ENCODE results near the gene KAZN.

KAZN gene

GRCh38 chr1:15103906-15104305 is 505.4 kb downstream of the KAZN start:
- no peak overlapping the region for H3K27ac ChIP-seq (ENCODE audit: low read length)
- H3K4me2 ChIP-seq (ENCODE audit: low read depth, low read length) = no peak overlapping the region
- no peaks in the 10 kb centered on the region for H3K9me3 ChIP-seq (replicated peaks; ENCODE audit: insufficient read depth, low read length)
- no peaks in the 10 kb centered on the region for H3F3A ChIP-seq (ENCODE audit: insufficient read depth, low read length)
- no peaks in the 10 kb centered on the region for H3K9me2 ChIP-seq (replicated peaks; ENCODE audit: insufficient read depth, low read length)
- H3K4me3 ChIP-seq (ENCODE audit: low read length) = no peak overlapping the region
- no peaks in the 10 kb centered on the region for H3K36me3 ChIP-seq (replicated peaks; ENCODE audit: insufficient read depth, low read length)
- H2AFZ ChIP-seq (ENCODE audit: low read length) = no peak overlapping the region
- TF ChIP-seq CTCF (IDR thresholded peaks at IDR 0.05; ENCODE audit: low read length) (no peak), EZH2phosphoT487 (IDR thresholded peaks at IDR 0.05; ENCODE audit: low read length) (no peak), EZH2 (optimal IDR thresholded peaks at IDR 0.05; ENCODE audit: low read depth, low read length) (no peak)
- peaks cover 10% of the 10 kb centered on the region; the same call in 1 of the 2 replicates for H3K27me3 ChIP-seq (replicated peaks; ENCODE audit: insufficient read depth, low read length)
- H3K4me1 ChIP-seq (ENCODE audit: low read length) = peaks cover 7% of the 10 kb centered on the region
- H4K20me1 ChIP-seq (ENCODE audit: insufficient read depth, low read length) = no peaks in the 10 kb centered on the region
- no peaks in the 10 kb centered on the region for H3K79me2 ChIP-seq (ENCODE audit: low read length)
- H3K9ac ChIP-seq (ENCODE audit: low read length) = no peak overlapping the region
- DNase-seq = no peak

- H3K9me3 ChIP-seq (replicated peaks; ENCODE audit: insufficient read depth, low read length) = no peaks in the 10 kb centered on the region
- no peak overlapping the region for H3K27ac ChIP-seq (ENCODE audit: low read length)
- H3K4me1 ChIP-seq (ENCODE audit: low read length) = peaks cover 7% of the 10 kb centered on the region
- no peak overlapping the region for H3K4me3 ChIP-seq (ENCODE audit: low read length)
- H3K4me2 ChIP-seq (ENCODE audit: low read depth, low read length) = no peak overlapping the region
- no peak overlapping the region for H2AFZ ChIP-seq (ENCODE audit: low read length)
- H3F3A ChIP-seq (ENCODE audit: insufficient read depth, low read length) = no peaks in the 10 kb centered on the region
- H3K27me3 ChIP-seq (replicated peaks; ENCODE audit: insufficient read depth, low read length) = peaks cover 10% of the 10 kb centered on the region; the same call in 1 of the 2 replicates
- no peaks in the 10 kb centered on the region for H3K79me2 ChIP-seq (ENCODE audit: low read length)
- H4K20me1 ChIP-seq (ENCODE audit: insufficient read depth, low read length) = no peaks in the 10 kb centered on the region
- H3K9ac ChIP-seq (ENCODE audit: low read length) = no peak overlapping the region
- TF ChIP-seq CTCF (IDR thresholded peaks at IDR 0.05; ENCODE audit: low read length) (no peak), EZH2 (optimal IDR thresholded peaks at IDR 0.05; ENCODE audit: low read depth, low read length) (no peak), EZH2phosphoT487 (IDR thresholded peaks at IDR 0.05; ENCODE audit: low read length) (no peak)
- H3K36me3 ChIP-seq (replicated peaks; ENCODE audit: insufficient read depth, low read length) = no peaks in the 10 kb centered on the region
- no peaks in the 10 kb centered on the region for H3K9me2 ChIP-seq (replicated peaks; ENCODE audit: insufficient read depth, low read length)
- no peak for DNase-seq
Measured at GRCh38 chr1:15104768-15105167, 506.3 kb downstream of the KAZN start.

GRCh38 chr1:15106608-15107007 is 508.1 kb downstream of the KAZN start:
- Histone ChIP-seq H4K20me1 (ENCODE audit: insufficient read depth, low read length) (no peaks in the 10 kb centered on the region), H3K79me2 (ENCODE audit: low read length) (no peaks in the 10 kb centered on the region)

More at GRCh38 chr1:15106608-15107007, 508.1 kb downstream of the KAZN start:
- Histone ChIP-seq H3K9me2 (replicated peaks; ENCODE audit: insufficient read depth, low read length) (no peaks in the 10 kb centered on the region), H3K4me3 (ENCODE audit: low read length) (no peak overlapping the region), H3K9ac (ENCODE audit: low read length) (no peak overlapping the region), H3K27ac (ENCODE audit: low read length) (no peak overlapping the region), H3K9me3 (replicated peaks; ENCODE audit: insufficient read depth, low read length) (no peaks in the 10 kb centered on the region), H3F3A (ENCODE audit: insufficient read depth, low read length) (no peaks in the 10 kb centered on the region), H3K36me3 (replicated peaks; ENCODE audit: insufficient read depth, low read length) (no peaks in the 10 kb centered on the region), H3K4me2 (ENCODE audit: low read depth, low read length) (no peak overlapping the region), H3K27me3 (replicated peaks; ENCODE audit: insufficient read depth, low read length) (no peaks in the 10 kb centered on the region; the same call in 1 of the 2 replicates), H2AFZ (ENCODE audit: low read length) (no peak overlapping the region), H3K4me1 (ENCODE audit: low read length) (no peaks in the 10 kb centered on the region)
- TF ChIP-seq EZH2phosphoT487 (IDR thresholded peaks at IDR 0.05; ENCODE audit: low read length) (no peak), CTCF (IDR thresholded peaks at IDR 0.05; ENCODE audit: low read length) (no peak), EZH2 (optimal IDR thresholded peaks at IDR 0.05; ENCODE audit: low read depth, low read length) (no peak)
- DNase-seq = no peak

Data from MM.1S (cell line).